Measurements from ENCODE around the gene KLHL3.

GRCh38 chr5:137668637-137669036, 67.3 kb downstream of the KLHL3 start:
- TF ChIP-seq HCFC1 (IDR thresholded peaks at IDR 0.05; ENCODE audit: low read depth, low read length) (no peak), ZBTB12 (CRISPR knock-in tag; IDR thresholded peaks at IDR 0.05) (no peak), BACH1 (tag; IDR thresholded peaks at IDR 0.05) (no peak), CGGBP1 (CRISPR knock-in tag; IDR thresholded peaks at IDR 0.05) (no peak), CTCF (IDR thresholded peaks at IDR 0.05 in 2 of 3, conservative IDR thresholded peaks at IDR 0.05 in 1 of 3; ENCODE audit: insufficient read depth in 2 of 3, low read depth in 1 of 3, low read length in 3 of 3) (no peak), ZNF274 (IDR thresholded peaks at IDR 0.05; ENCODE audit: borderline replicate concordance, low read depth, low read length) (no peak), TSHZ1 (CRISPR knock-in tag; IDR thresholded peaks at IDR 0.05) (no peak), ZBTB17 (CRISPR knock-in tag; IDR thresholded peaks at IDR 0.05) (no peak), BRD4 (IDR thresholded peaks at IDR 0.05) (no peak), ZBTB26 (CRISPR knock-in tag; IDR thresholded peaks at IDR 0.05) (no peak)
- TF ChIP-seq, protein P1, sequence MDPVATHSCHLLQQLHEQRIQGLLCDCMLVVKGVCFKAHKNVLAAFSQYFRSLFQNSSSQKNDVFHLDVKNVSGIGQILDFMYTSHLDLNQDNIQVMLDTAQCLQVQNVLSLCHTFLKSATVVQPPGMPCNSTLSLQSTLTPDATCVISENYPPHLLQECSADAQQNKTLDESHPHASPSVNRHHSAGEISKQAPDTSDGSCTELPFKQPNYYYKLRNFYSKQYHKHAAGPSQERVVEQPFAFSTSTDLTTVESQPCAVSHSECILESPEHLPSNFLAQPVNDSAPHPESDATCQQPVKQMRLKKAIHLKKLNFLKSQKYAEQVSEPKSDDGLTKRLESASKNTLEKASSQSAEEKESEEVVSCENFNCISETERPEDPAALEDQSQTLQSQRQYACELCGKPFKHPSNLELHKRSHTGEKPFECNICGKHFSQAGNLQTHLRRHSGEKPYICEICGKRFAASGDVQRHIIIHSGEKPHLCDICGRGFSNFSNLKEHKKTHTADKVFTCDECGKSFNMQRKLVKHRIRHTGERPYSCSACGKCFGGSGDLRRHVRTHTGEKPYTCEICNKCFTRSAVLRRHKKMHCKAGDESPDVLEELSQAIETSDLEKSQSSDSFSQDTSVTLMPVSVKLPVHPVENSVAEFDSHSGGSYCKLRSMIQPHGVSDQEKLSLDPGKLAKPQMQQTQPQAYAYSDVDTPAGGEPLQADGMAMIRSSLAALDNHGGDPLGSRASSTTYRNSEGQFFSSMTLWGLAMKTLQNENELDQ (CRISPR knock-in tag; IDR thresholded peaks at IDR 0.05; ENCODE audit: borderline replicate concordance): no peak
